Measurements from ENCODE around the gene ZNF584. TPM values are rescaled to one million over a fixed set of nuclear protein-coding genes. Genes with fewer than 3 reads are reported as not detected.
A peak's percentile ranks its signal among the peaks of the same experiment; 100 is the strongest.

ZNF584 gene
- total RNA-seq, 1 donor = 25.7 TPM

DNA sequence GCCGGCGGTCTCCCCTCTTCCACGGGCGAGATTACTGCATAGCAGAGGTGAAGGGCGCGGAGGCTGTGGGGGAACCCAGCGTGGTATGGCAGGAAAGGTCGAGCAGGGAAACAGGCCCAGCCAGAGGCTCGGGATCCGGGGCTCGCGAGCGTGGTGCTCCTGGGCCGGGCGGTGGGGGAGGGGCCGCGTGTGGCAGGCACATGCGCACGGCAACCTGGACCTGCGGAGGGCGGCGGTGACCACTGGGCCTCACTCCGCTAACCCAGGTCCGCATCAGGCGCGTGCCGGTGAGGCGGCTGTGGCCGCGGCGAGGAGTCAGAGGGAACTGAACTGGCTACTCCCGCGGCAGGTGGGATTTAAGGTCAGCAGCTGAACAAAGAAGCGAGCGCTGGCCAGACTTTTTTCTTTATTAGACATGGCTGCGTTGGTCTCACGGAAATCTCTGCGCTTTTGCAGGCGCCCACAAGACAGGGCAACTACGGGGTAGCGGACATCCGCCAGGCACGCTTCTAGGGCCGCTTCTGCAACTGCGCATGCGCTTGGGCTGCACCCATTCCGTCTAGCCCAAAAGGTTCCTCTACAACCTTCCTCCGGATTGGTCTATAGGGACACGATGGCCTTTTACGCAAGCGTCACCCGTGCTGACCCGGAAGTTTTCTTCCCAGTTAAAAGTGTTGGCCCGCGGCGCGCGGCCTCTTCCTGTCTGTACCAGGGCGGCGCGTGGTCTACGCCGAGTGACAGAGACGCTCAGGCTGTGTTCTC lies 21.7 kb upstream of the ZNF584 start, which contains the start of gene RPS5:
TSS of gene RPS5 (plus strand) at position 694 of the 762 bp plus-strand sequence. CDS start 869 bp downstream, outside the sequence.
- Histone ChIP-seq H3K4me1 (ENCODE audit: insufficient read depth, low read length) (peaks cover 24% of the 10 kb centered on the region), H3K79me2 (ENCODE audit: insufficient read depth, low read length) (peaks cover 61% of the 10 kb centered on the region), H4K20me1 (ENCODE audit: insufficient read depth, low read length) (peaks cover 26% of the 10 kb centered on the region), H2AFZ (ENCODE audit: low read length) (peak within 1 kb of the TSS; percentile 85), H3K4me2 (ENCODE audit: insufficient read depth, low read length) (peak within 1 kb of the TSS; percentile 100), H3K27me3 (ENCODE audit: insufficient read depth, low read length) (no peaks in the 10 kb centered on the region), H3K27ac (ENCODE audit: low read depth, low read length) (peak within 1 kb of the TSS; percentile 95), H3K9me3 (ENCODE audit: low read depth, low read length) (no peaks in the 10 kb centered on the region), H3K4me3 (ENCODE audit: insufficient read depth, low read length) (peak within 1 kb of the TSS; percentile 99), H3K36me3 (ENCODE audit: insufficient read depth, low read length) (peaks cover 26% of the 10 kb centered on the region)
- TF ChIP-seq, protein P1, sequence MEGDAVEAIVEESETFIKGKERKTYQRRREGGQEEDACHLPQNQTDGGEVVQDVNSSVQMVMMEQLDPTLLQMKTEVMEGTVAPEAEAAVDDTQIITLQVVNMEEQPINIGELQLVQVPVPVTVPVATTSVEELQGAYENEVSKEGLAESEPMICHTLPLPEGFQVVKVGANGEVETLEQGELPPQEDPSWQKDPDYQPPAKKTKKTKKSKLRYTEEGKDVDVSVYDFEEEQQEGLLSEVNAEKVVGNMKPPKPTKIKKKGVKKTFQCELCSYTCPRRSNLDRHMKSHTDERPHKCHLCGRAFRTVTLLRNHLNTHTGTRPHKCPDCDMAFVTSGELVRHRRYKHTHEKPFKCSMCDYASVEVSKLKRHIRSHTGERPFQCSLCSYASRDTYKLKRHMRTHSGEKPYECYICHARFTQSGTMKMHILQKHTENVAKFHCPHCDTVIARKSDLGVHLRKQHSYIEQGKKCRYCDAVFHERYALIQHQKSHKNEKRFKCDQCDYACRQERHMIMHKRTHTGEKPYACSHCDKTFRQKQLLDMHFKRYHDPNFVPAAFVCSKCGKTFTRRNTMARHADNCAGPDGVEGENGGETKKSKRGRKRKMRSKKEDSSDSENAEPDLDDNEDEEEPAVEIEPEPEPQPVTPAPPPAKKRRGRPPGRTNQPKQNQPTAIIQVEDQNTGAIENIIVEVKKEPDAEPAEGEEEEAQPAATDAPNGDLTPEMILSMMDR (IDR thresholded peaks at IDR 0.05; ENCODE audit: extremely low read depth, low read depth, low read length) = no peak
- DNase-seq (ENCODE audit: insufficient read length, low spot score, missing footprints) = peak; percentile 100

GRCh38 chr19:58387338-58388174 lies 20.9 kb upstream of the ZNF584 start:
- Histone ChIP-seq H3K27me3 (ENCODE audit: insufficient read depth, low read length) (no peaks in the 10 kb centered on the region), H3K27ac (ENCODE audit: low read depth, low read length) (peak overlapping the region; percentile 95), H3K4me2 (ENCODE audit: insufficient read depth, low read length) (peak overlapping the region; percentile 100), H4K20me1 (ENCODE audit: insufficient read depth, low read length) (peaks cover 32% of the 10 kb centered on the region), H3K79me2 (ENCODE audit: insufficient read depth, low read length) (peaks cover 55% of the 10 kb centered on the region), H3K4me1 (ENCODE audit: insufficient read depth, low read length) (peaks cover 18% of the 10 kb centered on the region), H2AFZ (ENCODE audit: low read length) (peak overlapping the region; percentile 61), H3K36me3 (ENCODE audit: insufficient read depth, low read length) (peaks cover 32% of the 10 kb centered on the region), H3K4me3 (ENCODE audit: insufficient read depth, low read length) (peak overlapping the region; percentile 99), H3K9me3 (ENCODE audit: low read depth, low read length) (no peaks in the 10 kb centered on the region)
- TF ChIP-seq, protein P1 (IDR thresholded peaks at IDR 0.05; ENCODE audit: extremely low read depth, low read depth, low read length) = no peak
- peak; percentile 84 for DNase-seq (ENCODE audit: insufficient read length, low spot score, missing footprints)

GRCh38 chr19:58388175-58388526 lies 20.3 kb upstream of the ZNF584 start:
- Histone ChIP-seq H3K27me3 (ENCODE audit: insufficient read depth, low read length) (no peaks in the 10 kb centered on the region), H3K36me3 (ENCODE audit: insufficient read depth, low read length) (peaks cover 38% of the 10 kb centered on the region), H4K20me1 (ENCODE audit: insufficient read depth, low read length) (peaks cover 36% of the 10 kb centered on the region), H2AFZ (ENCODE audit: low read length) (no peak overlapping the region), H3K27ac (ENCODE audit: low read depth, low read length) (peak overlapping the region; percentile 95), H3K4me2 (ENCODE audit: insufficient read depth, low read length) (peak overlapping the region; percentile 100), H3K9me3 (ENCODE audit: low read depth, low read length) (no peaks in the 10 kb centered on the region), H3K4me1 (ENCODE audit: insufficient read depth, low read length) (peaks cover 18% of the 10 kb centered on the region), H3K4me3 (ENCODE audit: insufficient read depth, low read length) (peak overlapping the region; percentile 99), H3K79me2 (ENCODE audit: insufficient read depth, low read length) (peaks cover 55% of the 10 kb centered on the region)
- no peak for DNase-seq (ENCODE audit: insufficient read length, low spot score, missing footprints)
- TF ChIP-seq, protein P1 (IDR thresholded peaks at IDR 0.05; ENCODE audit: extremely low read depth, low read depth, low read length) = no peak

Measured in osteoblast (primary cell).